ENCODE results near the gene ARHGAP1.

GRCh38 chr11:46718155-46719019, 18.0 kb upstream of the ARHGAP1 start:
- TF ChIP-seq YY1 (IDR thresholded peaks at IDR 0.05; ENCODE audit: insufficient read depth, insufficient read length) (no peak), ZNF274 (IDR thresholded peaks at IDR 0.05; ENCODE audit: low read depth, low read length) (no peak)
